NCI-H446 treated with DMSO at 0.1 percent for 48 hours (cell line): ENCODE results near the gene AGBL3.
"Not testable (repeated sequence)": the region's sequence is repeated elsewhere in the genome, so short reads cannot be mapped to it uniquely, and the experiment has no call there.

Experiments used
- DNase-seq: peaks from one replicate; lab custom pipeline; 2025; lab: John Stamatoyannopoulos, UW

Gene AGBL3

DNA sequence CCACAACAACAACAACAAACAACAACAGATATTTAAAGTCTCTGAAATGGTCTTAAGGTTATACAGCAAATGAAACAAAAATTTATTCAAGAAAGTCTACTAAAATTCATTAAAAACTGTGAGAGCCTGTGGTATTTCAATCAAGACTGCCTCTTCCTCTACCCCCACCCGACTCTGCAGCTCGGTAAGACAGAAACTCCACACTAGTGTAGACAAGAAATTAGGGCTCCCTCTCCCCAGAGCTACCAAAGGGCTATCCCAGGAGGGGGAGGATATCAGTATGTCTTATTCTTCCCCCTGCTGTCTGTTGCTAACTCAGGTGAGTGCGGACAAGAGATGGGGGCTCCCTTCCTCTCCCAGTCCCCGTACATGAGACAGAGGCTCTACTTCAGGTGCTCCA lies 90.6 kb downstream of the AGBL3 start:
- DNase-seq = no peak

DNA sequence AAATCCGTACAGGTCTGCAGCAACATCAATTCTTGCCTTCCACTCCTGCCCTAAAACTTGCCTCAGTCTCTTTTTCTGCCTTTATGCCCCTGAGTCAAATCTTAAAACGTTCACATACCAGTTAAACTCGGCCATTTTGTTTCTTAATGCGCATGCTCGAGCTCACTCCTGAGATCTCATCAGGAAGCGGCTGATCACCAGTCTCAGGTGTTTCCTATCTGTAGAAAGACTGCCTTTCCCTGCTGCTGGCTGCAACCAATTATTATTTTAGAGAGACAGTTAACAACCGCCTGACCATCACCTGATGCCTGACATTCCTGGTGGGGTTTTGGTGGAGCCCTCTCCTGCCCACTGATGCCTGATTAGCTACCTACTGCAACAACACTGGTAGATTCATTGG lies 91.3 kb downstream of the AGBL3 start:
- no peak for DNase-seq

DNA sequence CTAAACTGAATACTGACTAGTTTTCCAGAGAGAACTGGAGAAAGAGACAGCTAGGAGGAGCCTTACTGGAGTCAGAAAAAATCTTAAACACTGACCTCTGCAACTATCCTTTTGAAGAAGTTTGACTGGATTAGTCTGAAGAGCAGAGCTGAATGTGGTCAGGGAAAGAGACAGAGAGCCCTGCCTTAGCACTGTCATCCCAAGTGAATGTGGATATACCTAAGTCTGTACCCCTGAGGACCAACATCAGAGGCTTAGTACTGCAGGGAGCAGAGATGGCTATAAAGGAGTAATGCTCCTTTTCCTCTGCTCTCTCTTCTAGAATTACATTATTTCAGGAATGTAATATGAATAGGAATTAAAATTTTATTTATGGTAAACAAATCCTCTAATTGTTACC lies 91.7 kb downstream of the AGBL3 start:
- no peak for DNase-seq

DNA sequence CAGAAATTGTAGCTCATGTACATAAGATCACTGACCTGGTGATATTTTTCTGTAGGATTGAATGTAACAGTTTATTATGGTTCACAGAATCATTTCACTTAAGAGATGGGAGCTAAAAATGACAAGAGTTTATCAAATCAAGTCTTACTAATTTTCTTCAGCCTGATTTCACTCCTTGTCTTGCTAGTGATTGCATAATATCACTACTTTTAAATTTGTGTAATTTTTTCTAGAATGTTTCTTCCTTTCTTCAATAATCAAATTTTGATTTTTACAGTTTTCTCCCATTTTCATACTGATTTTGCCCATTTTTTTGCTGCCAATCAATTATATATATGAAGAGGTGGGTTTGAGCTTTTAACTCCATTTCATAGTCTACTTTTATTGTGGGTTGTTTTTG lies 92.8 kb downstream of the AGBL3 start:
- DNase-seq = no peak

DNA sequence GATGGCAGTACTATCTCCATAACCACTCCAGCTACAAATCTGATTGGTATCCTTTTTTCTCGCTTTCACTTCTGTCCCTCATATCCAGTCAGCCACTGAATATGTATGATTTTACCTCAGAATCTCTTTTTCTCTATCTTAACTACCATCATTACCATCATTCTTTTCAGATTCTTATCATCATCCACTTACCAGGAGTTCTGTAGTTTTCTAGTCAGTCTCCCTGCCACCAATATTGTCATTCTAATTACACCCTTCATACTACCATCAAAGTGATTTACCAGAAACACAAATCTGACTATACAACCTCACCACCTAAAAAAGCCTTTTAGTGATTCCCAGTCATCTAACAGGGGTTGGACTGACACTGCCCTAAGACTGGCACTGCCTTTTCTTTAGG lies 96.7 kb downstream of the AGBL3 start:
- no peak for DNase-seq

DNA sequence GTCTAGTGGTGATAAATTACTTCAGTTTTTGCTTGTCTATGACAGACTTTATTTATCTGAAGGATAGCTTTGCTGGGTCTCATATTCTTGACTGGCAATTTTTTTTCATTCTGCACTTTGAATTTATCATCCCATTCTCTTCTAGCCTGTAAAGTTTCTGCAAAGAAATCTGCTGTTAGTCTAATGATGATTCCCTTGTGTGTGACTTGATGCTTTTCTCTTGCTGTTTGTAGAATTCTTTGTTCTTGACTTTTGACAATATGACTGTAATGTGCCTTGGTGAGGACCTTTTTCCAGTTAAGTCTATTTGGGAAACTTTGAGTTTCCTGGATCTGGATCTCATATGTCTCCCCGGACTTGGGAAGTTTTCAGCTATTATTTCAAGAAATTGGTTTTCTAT lies 102.3 kb downstream of the AGBL3 start:
- DNase-seq = no peak

DNA sequence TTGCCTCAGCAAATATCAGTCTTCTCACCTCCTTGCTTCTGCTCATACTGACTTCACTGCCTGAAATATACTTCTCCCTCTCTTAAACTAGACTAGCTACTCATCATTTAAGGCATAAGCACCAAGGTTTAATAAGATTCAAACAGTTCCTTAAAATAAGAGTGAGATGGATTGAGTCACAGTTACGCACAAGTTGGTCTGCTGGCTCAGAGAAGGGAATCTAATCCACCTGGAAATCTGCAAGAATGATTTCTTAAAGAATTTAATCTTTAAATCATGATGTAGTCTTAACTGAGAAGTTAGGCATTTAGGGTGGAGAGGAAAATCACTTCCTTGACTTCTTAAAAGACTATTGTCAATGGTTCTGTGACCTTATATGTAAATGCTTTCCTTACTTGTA lies 105.4 kb downstream of the AGBL3 start:
- no peak for DNase-seq

DNA sequence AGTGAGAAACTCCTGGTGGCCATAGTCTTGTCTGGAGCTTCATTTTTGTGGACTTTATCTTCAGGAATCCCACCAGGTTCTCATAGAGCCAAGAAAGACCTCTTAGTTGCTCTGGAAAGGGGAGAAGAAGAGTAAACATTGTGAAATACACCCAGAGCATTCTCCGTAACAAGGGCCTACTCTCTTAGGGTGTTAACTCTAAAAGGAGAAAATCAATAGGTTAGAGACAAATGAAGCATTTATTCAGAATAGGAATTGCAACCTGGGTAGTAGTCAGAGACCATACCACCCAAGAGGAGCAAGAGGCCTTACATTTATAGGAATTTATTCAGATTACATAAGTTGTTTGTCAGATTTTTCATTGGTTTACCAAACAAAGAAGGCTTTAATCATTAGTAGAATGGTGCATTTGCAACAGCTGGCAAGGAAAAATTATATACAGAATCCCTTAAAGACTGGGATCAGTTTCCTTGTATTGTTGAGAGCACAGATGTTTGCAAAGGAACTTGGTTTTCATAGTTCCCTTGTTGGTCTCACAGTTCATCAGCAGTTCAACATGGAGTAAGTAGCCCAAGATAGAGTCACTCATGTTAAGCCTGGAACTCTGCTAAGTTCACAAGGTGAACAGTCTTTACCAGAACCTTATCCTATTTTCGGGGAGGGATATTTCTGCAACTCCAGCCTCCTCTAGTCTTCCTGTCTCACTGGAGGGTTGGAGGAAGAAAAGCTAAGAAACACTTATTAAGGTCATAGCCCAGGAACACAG lies 108.3 kb downstream of the AGBL3 start:
- DNase-seq = no peak

DNA sequence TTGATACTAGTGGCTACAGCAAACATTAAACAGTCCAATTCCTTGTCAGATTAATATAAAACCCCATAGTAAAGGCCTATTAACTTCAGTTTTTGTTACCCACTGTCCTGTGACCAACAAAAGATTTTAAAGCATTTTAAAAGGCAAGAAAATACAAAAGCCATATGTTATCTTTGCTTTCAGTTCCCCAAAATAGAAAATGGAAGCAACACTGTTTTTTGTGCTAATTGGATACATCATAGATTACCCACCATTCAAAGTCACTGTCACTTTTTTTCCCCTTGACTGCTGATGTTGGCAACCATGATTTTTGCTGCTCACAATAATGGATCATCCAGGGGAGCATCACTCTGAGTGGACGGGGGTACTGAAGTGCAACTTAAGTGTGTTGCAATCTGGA lies 109.1 kb downstream of the AGBL3 start:
- DNase-seq = no peak

DNA sequence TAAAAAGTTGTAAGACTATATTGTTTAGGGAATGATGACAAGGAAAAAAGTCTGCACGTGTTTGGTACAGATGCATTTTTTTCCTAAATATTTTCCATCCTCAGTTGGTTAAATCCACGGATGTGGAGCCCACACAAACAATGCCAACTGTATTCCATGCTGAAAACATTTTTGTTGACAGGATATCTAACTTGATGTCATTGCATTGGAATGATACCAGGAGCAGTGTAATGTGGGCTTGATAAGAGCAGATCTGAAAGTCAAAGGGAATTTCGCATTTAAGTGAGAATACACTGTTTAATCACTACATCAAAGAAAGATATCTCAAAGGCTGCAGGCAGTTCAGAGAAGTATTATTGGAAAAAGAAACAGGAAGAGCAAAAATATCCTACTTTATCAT lies 112.1 kb downstream of the AGBL3 start:
- DNase-seq = no peak

DNA sequence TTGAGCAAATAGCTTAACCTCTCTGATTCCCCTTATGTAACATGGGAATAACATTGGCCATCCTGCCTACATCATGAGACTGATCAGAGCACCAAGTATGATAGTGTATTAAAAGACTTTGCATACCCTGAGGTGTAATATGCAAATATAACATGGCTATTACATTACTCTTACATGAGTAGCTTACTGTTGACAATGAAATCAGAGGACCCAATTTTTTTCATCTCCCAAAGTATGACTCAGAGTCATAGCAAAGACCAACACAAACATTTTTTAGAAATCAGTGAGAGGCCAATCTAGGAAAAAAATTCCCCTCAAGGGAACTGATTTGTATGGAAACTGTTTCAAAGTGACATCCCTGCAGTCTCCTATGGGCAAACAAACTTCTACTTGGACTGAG lies 114.5 kb downstream of the AGBL3 start:
- DNase-seq = no peak

DNA sequence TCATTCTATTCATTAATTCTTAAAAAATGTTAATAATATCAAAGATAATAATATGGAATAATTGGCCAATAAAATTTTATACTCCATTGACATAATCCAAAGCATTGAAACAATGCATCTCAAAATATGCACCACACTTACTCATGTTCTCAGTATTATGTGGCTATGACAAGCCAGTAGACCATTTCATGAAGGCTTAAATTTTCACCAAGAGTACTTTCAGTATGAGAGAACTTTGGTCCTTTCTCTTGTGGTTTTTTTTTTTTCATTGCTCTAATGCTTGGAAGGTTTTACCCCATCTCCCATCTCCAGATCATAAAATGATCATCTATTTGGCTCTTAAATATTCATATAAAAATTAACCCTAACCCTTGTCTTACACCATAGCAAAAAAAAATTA lies 116.1 kb downstream of the AGBL3 start:
- DNase-seq = no peak

DNA sequence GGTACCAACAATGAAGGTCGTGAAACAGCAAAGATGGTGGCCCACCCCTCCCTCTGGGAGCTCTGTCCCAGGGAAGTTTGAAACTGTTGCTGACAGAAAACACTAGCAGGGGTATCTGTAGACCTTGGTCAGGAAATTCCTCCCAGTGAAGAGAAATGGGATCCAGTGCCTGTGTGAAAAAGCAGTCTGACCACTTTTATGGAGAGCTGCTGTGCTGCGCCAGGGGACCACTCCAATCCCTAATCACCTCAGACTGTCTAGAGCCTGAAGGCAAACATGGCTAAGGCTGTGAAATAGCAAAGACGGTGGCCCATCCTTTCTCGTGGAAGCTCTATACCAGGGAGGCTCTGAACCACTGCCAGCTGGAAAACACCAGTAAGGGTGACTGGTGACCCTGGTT lies 123.3 kb downstream of the AGBL3 start:
- DNase-seq = no peak

DNA sequence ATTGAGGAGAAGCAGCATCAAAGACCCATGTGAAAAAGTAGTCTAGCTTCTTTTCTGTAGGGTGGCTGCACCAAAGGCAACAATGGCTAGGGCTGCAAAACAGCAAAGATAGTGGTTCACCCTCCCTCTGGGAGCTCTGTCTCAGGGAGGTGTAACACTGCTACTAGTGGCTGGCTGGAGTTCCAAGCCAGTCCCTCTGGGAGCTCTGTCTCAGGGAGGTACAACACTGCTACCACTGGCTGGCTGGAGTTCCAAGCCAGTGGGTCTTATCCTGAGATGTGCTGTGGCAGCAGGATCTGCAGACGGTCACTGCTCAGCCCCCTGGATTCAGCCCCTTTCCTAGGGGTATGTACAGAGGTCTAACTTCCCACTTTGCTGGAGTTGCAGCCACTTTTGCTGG lies 123.7 kb downstream of the AGBL3 start:
- no peak for DNase-seq

DNA sequence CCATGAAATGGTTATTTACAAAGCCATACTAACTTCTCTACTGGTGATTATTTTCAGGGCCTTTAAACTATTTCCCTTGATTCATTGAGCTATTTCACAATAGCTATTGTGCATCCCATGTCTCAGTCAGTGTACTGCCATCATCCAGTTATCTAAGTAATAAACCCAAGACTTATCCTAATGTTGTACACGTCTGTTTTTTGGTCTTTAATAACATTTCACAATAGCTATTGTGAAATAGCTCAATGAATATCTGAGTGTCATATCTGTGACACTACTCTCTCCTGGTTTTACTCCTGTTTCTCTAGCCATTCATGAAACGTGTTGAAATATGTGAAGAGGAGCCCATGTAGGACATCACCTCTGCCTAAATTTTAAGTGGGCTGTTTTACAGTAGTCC lies 125.1 kb downstream of the AGBL3 start:
- no peak for DNase-seq

DNA sequence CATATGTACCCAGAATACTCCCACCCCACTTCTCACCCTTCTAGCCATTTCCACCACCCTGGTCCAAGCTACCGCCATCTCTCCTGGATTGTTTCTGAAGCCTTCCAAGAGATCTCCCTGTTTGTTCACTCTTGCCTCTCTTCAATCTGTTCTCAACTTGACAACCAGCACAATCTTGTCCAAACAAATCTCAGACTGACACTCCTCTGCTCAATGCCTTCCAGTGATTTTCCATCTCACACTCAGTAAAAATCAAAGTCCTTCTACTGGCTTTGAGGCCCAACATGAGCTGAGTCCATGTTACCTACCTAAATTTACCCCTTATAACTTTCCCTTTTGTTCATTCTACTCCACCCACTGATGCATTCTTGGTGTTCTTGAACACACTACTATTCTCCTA lies 128.3 kb downstream of the AGBL3 start:
- DNase-seq = no peak

DNA sequence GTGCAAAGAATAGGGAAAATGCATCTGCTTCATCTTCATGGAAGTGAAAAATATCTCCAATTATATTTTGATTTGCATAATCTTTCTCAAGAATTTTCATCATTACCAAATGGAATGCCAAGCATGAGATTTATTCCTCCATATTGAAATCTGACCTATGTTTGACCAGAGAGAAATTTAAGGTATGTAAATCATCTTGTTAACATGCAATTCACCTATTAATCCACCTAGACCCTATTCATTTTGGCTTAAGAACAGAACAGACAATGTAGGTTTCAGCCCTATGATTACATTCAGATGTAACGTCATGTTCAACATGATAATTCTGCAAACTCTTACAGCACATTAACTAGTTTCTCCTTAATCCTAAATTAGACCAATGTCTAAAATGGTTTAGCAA lies 130.8 kb downstream of the AGBL3 start:
- no peak for DNase-seq

DNA sequence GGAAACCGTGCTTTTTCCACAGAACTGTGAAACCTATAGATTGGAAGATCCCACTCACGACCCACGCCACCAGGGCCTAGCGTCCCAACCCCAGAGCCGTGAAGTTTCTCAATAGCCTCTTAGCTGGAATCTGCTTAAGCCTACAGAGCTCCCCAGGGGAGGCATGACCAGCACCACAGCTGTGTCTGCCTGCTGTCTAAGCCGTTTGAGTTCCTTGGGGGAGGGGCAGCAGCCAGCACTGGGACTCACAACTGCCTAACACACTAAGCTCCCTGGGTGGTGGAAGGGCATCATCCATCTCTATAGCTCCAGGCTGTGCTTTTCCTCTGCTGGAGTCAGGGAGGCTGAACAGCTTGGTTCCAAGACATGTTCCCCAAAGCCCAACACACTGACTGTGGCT lies 135.6 kb downstream of the AGBL3 start:
- DNase-seq = no peak

DNA sequence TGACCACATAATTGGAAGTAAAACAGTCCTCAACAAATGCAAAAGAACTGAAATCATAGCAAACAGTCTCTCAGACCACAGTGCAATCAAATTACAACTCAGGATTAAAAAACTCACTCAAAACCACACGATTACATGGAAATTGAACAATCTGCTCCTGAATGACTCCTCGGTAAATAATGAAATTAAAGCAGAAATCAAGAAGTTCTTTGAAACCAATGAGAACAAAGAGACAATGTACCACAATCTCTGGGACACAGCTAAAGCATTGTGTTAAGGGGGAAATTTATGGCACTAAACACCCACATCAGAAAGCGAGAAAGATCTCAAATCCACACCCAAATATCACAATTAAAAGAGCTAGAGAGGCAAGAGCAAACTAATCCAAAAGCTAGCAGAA lies 138.3 kb downstream of the AGBL3 start:
- DNase-seq = not testable (repeated sequence)

DNA sequence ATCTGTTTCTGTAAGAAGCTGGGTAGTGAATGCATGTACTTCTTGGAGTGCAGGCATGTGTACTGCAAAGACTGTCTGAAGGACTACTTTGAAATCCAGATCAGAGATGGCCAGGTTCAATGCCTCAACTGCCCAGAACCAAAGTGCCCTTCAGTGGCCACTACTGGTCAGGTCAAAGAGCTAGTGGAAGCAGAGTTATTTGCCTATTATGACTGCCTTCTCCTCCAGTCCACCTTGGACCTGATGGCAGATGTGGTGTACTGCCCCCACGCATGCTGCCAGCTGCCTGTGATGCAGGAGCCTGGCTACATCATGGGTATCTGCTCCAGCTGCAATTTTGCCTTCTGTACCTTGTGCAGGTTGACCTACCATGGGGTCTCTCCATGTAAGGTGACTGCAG lies 142.6 kb downstream of the AGBL3 start:
- DNase-seq = no peak

DNA sequence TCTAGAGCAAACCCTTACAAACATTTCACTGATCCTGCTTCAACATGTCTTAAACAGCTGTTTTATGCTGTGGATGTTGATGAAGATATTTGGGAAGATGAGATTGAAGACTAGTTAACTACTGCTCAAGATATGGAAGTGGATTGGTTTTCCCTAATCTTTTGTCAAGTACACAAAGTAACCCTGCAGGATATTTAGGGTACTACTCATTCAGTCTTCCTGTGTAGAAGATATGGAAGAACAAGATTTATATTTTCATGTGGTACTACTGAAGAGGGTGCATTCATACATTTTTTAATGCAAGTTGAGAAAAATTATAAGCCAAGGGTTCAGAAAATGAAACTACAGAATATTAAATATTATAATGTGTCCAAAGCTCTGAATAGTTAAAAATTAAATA lies 143.3 kb downstream of the AGBL3 start:
- no peak for DNase-seq

DNA sequence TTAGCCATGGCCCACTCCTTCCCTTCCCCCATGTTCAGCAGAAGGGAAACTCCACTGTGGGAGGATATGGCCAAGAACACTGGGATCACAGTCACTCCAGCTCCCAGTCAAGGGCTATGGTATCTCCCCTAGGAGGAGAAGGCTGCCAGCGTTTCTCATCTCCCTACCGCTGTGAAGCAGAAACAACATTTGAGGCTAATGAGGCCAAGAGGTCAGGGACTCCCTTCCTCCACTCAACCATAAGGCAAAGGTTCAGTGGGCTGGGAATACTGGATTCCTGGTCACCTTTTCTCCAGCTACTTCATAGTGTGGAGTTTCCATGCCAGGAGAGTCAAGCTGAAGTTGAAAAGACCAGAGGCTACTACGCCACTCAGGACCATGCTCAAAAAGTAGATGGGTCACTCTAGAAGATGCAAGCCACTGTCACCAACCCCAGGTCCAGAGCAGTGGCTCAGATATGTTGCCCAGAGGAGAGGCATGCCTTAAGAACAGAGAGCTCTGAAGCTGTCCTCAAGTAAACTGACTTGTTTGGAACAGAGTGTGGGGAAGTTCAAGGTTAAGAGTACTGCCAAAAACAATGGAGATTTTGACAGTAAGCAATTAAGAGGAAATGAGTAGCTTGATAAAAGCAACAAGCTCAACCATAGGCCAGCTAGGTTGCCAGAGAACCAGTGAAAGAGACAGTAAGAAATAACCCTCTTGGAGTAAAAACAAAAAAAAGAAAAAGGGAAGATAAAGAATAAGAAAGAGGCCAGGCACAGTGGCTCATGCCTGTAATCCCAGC lies 157.8 kb downstream of the AGBL3 start:
- DNase-seq = no peak

DNA sequence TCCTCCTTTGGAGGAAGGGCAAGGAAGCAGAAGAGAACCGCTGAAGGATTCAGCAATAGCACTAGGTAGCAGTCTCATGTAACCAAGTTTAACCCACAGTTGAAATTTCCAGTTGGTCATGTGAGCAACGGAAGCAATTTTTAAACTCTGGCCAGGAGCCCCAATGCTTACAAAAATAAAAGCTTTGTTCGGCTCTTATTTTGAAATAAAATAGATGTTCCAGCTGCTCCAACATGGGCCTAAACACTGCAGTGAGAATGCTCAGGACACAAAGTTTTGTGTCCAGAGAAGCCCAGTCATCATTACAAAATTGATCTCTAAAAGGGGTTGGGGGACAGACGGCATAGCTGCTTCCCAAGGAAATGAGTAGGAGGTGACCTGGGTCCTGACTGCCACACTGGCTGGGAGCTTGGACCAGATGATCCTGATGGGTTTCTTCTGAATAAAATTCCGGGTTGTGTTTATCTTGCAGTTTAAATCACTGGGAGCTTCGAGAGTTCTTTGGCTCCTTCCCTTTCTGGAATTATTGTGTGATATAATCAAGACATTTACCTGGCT lies 161.1 kb downstream of the AGBL3 start:
- DNase-seq = no peak
